Limb (tissue), 2 donors: Measurements from ENCODE around the gene ZCCHC12.

Experiments
- DNase-seq, 2 donors: peaks; one replicate each; pipeline ENCODE4 v3.0.0-alpha.2; 2016; ENCODE audit errors: extremely low spot score in 2 of 2

The ZCCHC12 gene

DNA sequence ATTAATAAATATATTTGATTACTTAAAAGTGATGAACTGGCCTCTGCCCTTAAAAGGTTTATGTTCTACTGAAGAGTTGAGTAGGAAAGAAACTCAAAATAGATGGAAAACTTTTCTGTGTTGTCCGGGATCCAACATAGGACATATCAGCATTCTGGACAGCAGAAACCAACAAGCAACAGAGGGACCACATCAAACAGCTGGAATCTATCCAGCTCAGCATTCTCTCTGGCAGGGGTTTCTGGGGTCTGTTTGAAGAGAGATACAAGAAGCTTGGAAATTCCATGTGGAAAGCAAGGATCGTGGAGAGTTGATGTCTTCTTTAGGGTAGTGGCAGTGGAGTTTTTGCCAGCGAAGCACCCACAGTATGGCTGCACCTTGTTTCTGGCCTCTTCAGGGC is 43.6 kb downstream of the ZCCHC12 start:
- no peak for DNase-seq

DNA sequence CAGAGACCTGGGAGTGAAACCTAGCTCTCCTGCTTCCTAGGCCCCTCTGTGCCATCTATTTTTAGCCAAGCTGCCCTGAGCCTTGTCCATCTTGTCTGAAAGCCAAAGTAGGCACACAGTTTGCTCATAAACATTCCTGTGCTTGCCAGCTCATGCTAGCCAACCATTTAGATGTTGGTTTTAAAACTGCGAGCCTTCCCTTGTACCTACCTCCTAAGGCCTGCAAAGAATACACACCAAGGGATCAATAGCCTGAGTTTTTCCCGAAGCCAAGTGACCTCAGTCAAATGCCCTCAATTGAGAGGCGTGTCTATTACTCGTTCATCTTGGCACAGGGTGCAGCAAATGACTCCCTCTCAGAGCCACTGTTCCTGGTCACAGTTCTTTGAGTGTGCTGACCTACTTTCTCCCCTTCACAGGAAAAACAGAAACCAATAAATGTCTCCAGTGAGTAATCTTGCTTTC is 48.5 kb downstream of the ZCCHC12 start:
- no peak for DNase-seq
